Pancreas (tissue), 10 donors: Measurements from ENCODE around the gene GRIN3A. TPM values are rescaled to one million over a fixed set of nuclear protein-coding genes. Genes with fewer than 3 reads are reported as not detected.
A peak's percentile ranks its signal among the peaks of the same experiment; 100 is the strongest.

Source experiments
- ATAC-seq, 4 donors: fragments of 200-7000 bp; cut with Tn5 transposase; one replicate each; pipeline versions ENCODE4 v1.8.0 to v1.9.1; 2020; ENCODE audit warnings: mild to moderate bottlenecking in 4 of 4, moderate library complexity in 4 of 4
- DNase-seq, 6 donors: peaks; one replicate each; pipeline ENCODE4 v3.0.0-alpha.2; 2020
- FAIRE-seq: peaks from 2 replicates; lab custom pipeline; 2012; peaks lifted over from hg19 to GRCh38; lab: Jason Lieb, UNC
- H3K27ac ChIP-seq, 4 donors: fragments of 200-600 bp; sonication (generic); 1 replicate in 3 of 4; 2 replicates in 1 of 4; pipeline versions ENCODE4 v1.5.0 to v1.8.0; 2020
- H3K27me3 ChIP-seq, 4 donors: fragments of 200-600 bp; one replicate each; pipeline ENCODE4 v1.8.0; 2021
- H3K36me3 ChIP-seq, 3 donors: fragments of 200-600 bp; sonication (generic) in 1 of 3; one replicate each; pipeline versions ENCODE4 v1.5.0 to v1.8.0; 2020 to 2021
- H3K4me1 ChIP-seq, 3 donors: fragments of 200-600 bp; one replicate each; pipeline ENCODE4 v1.8.0; 2021
- H3K4me3 ChIP-seq, 4 donors: fragments of 200-600 bp; sonication (generic) in 2 of 4; one replicate each; pipeline versions ENCODE4 v1.5.0 to v1.8.0; 2020 to 2021
- H3K9me3 ChIP-seq, 4 donors: fragments of 200-600 bp; one replicate each; pipeline ENCODE4 v1.8.0; 2021
- WGBS, 2 donors: extraction: QIAGEN DNeasy Blood & Tissue Kit; methylation state at CpG; one replicate each; pipeline ENCODE4 v1.1.7; 2013; 5-methylcytosine and 5-hydroxymethylcytosine counted together
- intact Hi-C, 3 donors: fragments of 100-400 bp; cut with DNase I; formaldehyde crosslinking; loops; one replicate each; pipeline versions ENCODE4 v1.11.1 to v1.14.2; 2022
- polyA plus RNA-seq, 2 donors: library from polyadenylated mRNA; stranded (reverse); fragments of 200-250 nt; gene quantifications; one replicate each; pipeline ENCODE4 v1.2.3, GENCODE V29; 2013
- total RNA-seq, 6 donors: library from RNA; stranded (reverse); fragmentation: NEBNext Ultra II Directional in 4 of 6; extraction: Animal tissue kit (Norgen Biotek cat#: 25700) in 4 of 6; gene quantifications; one replicate each; pipeline versions ENCODE4 v1.2.1 to v1.2.4, GENCODE V29; 2021 to 2023
- TF ChIP-seq, protein P1 (sequence below), 4 donors: fragments of 200-600 bp; sonication (generic) in 3 of 4; IDR thresholded peaks; one replicate each; pipeline versions ENCODE4 v1.5.0 to v1.8.0; 2021; ENCODE audit warnings: antibody characterized with exemption in 4 of 4
- donor health status: healthy with polysubstance abuse.
- donor health status: DM: no; HTN: no; CAD: no; lungs with moderate emphysema.
- donor health status: DM: no; HTN: no; CAD: no.
- donor health status: control.
- donor health status: control.
- donor health status: Bipolar disorder and iron deficiency.
- donor health status: DM: yes; HTN: yes; CAD: no.
- donor health status: DM: no; HTN: no; CAD: no.
- donor health status: DM: no; HTN: no; CAD: no.
- donor health status: DM: yes; HTN: yes; CAD: no.

GRIN3A gene
- total and polyA plus RNA-seq, 8 donors: under 0.01 to 0.09 (median 0.05) TPM; not detected in 2

- no peaks in the 10 kb centered on the region for H3K9me3 ChIP-seq
- WGBS, 2 donors: 78 to 80% methylated on average over 5 of the region's 5 CpGs
- no peak overlapping the region for H3K4me3 ChIP-seq
- FAIRE-seq (no peak), DNase-seq (no peak), ATAC-seq (no peak)
- no peak overlapping the region for H3K27ac ChIP-seq
- peaks cover 0 to 4% (median 0%) of the 10 kb centered on the region in 3 donors for H3K4me1 ChIP-seq
- no peaks in the 10 kb centered on the region for H3K36me3 ChIP-seq
- H3K27me3 ChIP-seq: no peaks in the 10 kb centered on the region
- TF ChIP-seq, protein P1, sequence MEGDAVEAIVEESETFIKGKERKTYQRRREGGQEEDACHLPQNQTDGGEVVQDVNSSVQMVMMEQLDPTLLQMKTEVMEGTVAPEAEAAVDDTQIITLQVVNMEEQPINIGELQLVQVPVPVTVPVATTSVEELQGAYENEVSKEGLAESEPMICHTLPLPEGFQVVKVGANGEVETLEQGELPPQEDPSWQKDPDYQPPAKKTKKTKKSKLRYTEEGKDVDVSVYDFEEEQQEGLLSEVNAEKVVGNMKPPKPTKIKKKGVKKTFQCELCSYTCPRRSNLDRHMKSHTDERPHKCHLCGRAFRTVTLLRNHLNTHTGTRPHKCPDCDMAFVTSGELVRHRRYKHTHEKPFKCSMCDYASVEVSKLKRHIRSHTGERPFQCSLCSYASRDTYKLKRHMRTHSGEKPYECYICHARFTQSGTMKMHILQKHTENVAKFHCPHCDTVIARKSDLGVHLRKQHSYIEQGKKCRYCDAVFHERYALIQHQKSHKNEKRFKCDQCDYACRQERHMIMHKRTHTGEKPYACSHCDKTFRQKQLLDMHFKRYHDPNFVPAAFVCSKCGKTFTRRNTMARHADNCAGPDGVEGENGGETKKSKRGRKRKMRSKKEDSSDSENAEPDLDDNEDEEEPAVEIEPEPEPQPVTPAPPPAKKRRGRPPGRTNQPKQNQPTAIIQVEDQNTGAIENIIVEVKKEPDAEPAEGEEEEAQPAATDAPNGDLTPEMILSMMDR (IDR thresholded peaks at IDR 0.05): no peak
- intact Hi-C loops: no loop called here
These were observed 15.3 kb upstream of the GRIN3A start for GRCh38 chr9:101753716-101754115.

DNA sequence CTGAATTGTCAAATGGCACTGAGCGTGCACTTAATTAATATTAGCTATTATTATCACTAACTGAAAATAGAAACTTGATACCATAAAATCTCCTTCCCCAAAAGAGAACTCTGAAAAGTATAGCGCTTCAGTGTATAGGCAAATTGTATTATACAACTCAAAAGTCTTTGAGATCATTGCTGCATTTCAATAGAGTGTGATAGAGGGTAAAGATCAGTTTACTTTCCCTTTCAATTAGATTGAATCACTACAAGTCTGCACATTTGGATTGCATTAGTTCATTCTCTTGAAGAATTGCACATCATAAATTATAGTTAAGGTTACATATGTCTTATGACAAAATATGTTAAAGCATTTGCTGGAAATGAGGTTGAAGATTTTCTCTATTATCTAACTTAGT is 13.4 kb upstream of the GRIN3A start:
- no peak for ATAC-seq

DNA sequence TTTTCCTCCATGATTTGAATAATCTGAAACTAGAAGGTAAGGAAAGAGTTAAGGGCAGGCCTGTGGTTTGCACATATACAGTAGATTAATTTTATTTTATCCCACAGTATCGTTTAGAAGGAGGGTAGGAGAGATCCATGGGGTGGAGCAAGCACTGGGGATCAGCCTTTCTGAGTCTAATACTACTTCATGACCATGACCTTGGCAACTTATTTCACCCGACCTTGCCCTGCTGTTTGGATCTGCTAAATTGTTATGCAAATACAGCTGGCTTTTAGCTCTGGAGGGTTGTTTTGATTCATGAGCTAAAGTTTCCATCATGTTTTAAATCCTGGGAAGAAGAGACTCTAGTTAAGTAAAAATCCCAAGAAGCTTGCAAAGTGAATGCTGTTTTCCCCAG is 864 bp upstream of the GRIN3A start:
- Histone ChIP-seq H3K9me3 (no peaks in the 10 kb centered on the region), H3K27me3 (peaks cover 4 to 43% (median 10%) of the 10 kb centered on the region in 4 donors), H3K4me3 (no peak overlapping the region), H3K27ac (no peak overlapping the region), H3K4me1 (peaks cover 0 to 14% (median 7%) of the 10 kb centered on the region in 3 donors), H3K36me3 (no peaks in the 10 kb centered on the region)
- no peak for DNase-seq
- no peak for FAIRE-seq
- ATAC-seq: no peak
- 3% methylated on average over 2 of the region's 2 CpGs for WGBS, 2 donors
- intact Hi-C loops: no loop called here
- TF ChIP-seq, protein P1 (IDR thresholded peaks at IDR 0.05): no peak

More for the DNA sequence above, 13.4 kb upstream of the GRIN3A start:
- no peaks in the 10 kb centered on the region for H3K9me3 ChIP-seq
- H3K4me3 ChIP-seq: no peak overlapping the region
- intact Hi-C loops: no loop called here
- WGBS, 2 donors: 91 to 94% methylated on average over 2 of the region's 2 CpGs
- DNase-seq: no peak
- no peaks in the 10 kb centered on the region for H3K27me3 ChIP-seq
- H3K36me3 ChIP-seq: no peaks in the 10 kb centered on the region
- H3K27ac ChIP-seq: no peak overlapping the region
- TF ChIP-seq, protein P1 (IDR thresholded peaks at IDR 0.05): no peak
- FAIRE-seq: no peak
- peaks cover 0 to 4% (median 0%) of the 10 kb centered on the region in 3 donors for H3K4me1 ChIP-seq

GRCh38 chr9:101737705-101738565 is 512 bp downstream of the GRIN3A start:
- DNase-seq (peak in 4 of 6 donors; percentile 9 to 73 (median 36)), ATAC-seq (peak; percentile 60 to 91 (median 81)), FAIRE-seq (no peak)
- H3K27ac ChIP-seq: no peak overlapping the region
- no peaks in the 10 kb centered on the region for H3K9me3 ChIP-seq
- WGBS, 2 donors: 2% methylated on average over 43 to 78 of the region's 78 CpGs
- H3K27me3 ChIP-seq: peaks cover 4 to 43% (median 10%) of the 10 kb centered on the region in 4 donors
- intact Hi-C loops: no loop called here
- peaks cover 0 to 14% (median 7%) of the 10 kb centered on the region in 3 donors for H3K4me1 ChIP-seq
- peak overlapping the region; percentile 3 to 36 (median 18) for H3K4me3 ChIP-seq
- TF ChIP-seq, protein P1 (IDR thresholded peaks at IDR 0.05): no peak
- H3K36me3 ChIP-seq: no peaks in the 10 kb centered on the region
